ENCODE results near the gene CEP83. TPM values are rescaled to one million over a fixed set of nuclear protein-coding genes. Genes with fewer than 3 reads are reported as not detected.

The CEP83 gene
- total and polyA plus RNA-seq, 2 experiments from 2014 or later = 29.8 to 33.7 TPM

DNA sequence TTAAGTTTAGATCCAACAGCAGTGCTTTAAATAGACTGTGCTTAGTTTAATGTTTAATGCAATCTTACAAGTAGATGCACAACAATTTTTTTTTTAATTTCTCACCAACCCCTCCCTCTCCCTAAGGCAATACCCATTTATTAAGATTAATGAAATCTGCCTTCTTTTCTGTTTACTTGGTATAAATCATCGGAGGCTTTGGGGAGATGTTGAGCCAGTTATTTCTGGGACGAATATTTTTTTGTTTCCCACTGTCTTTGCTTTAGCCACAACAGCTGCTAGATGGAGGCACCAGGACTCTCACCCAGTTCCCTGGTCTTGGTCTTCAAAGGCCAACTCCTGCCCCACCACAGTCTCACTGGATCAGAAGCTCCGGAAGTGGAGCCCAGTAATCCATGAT lies 197.9 kb downstream of the CEP83 start:
- Histone ChIP-seq H3K4me3 (peak overlapping the region; percentile 1; the same call in 1 of the 2 replicates), H3F3A (replicated peaks; ENCODE audit: low read depth) (peaks cover 10% of the 10 kb centered on the region), H2AFZ (no peak overlapping the region), H3K27ac (ENCODE audit: low read depth) (peak overlapping the region; percentile 35), H3K4me1 (ENCODE audit: insufficient read depth) (peaks cover 55% of the 10 kb centered on the region), H3K27me3 (ENCODE audit: insufficient read depth) (no peaks in the 10 kb centered on the region), H3K4me2 (peak overlapping the region; percentile 51), H3K79me2 (replicated peaks; ENCODE audit: insufficient read depth) (no peaks in the 10 kb centered on the region), H4K20me1 (replicated peaks; ENCODE audit: insufficient read depth) (no peaks in the 10 kb centered on the region), H3K36me3 (ENCODE audit: insufficient read depth) (no peaks in the 10 kb centered on the region; the same call in 1 of the 2 replicates), H3K9me2 (ENCODE audit: insufficient read depth) (no peaks in the 10 kb centered on the region)
- TF ChIP-seq POLR2AphosphoS5 (IDR thresholded peaks at IDR 0.05; ENCODE audit: low read depth) = no peak
- TF ChIP-seq, protein P1, sequence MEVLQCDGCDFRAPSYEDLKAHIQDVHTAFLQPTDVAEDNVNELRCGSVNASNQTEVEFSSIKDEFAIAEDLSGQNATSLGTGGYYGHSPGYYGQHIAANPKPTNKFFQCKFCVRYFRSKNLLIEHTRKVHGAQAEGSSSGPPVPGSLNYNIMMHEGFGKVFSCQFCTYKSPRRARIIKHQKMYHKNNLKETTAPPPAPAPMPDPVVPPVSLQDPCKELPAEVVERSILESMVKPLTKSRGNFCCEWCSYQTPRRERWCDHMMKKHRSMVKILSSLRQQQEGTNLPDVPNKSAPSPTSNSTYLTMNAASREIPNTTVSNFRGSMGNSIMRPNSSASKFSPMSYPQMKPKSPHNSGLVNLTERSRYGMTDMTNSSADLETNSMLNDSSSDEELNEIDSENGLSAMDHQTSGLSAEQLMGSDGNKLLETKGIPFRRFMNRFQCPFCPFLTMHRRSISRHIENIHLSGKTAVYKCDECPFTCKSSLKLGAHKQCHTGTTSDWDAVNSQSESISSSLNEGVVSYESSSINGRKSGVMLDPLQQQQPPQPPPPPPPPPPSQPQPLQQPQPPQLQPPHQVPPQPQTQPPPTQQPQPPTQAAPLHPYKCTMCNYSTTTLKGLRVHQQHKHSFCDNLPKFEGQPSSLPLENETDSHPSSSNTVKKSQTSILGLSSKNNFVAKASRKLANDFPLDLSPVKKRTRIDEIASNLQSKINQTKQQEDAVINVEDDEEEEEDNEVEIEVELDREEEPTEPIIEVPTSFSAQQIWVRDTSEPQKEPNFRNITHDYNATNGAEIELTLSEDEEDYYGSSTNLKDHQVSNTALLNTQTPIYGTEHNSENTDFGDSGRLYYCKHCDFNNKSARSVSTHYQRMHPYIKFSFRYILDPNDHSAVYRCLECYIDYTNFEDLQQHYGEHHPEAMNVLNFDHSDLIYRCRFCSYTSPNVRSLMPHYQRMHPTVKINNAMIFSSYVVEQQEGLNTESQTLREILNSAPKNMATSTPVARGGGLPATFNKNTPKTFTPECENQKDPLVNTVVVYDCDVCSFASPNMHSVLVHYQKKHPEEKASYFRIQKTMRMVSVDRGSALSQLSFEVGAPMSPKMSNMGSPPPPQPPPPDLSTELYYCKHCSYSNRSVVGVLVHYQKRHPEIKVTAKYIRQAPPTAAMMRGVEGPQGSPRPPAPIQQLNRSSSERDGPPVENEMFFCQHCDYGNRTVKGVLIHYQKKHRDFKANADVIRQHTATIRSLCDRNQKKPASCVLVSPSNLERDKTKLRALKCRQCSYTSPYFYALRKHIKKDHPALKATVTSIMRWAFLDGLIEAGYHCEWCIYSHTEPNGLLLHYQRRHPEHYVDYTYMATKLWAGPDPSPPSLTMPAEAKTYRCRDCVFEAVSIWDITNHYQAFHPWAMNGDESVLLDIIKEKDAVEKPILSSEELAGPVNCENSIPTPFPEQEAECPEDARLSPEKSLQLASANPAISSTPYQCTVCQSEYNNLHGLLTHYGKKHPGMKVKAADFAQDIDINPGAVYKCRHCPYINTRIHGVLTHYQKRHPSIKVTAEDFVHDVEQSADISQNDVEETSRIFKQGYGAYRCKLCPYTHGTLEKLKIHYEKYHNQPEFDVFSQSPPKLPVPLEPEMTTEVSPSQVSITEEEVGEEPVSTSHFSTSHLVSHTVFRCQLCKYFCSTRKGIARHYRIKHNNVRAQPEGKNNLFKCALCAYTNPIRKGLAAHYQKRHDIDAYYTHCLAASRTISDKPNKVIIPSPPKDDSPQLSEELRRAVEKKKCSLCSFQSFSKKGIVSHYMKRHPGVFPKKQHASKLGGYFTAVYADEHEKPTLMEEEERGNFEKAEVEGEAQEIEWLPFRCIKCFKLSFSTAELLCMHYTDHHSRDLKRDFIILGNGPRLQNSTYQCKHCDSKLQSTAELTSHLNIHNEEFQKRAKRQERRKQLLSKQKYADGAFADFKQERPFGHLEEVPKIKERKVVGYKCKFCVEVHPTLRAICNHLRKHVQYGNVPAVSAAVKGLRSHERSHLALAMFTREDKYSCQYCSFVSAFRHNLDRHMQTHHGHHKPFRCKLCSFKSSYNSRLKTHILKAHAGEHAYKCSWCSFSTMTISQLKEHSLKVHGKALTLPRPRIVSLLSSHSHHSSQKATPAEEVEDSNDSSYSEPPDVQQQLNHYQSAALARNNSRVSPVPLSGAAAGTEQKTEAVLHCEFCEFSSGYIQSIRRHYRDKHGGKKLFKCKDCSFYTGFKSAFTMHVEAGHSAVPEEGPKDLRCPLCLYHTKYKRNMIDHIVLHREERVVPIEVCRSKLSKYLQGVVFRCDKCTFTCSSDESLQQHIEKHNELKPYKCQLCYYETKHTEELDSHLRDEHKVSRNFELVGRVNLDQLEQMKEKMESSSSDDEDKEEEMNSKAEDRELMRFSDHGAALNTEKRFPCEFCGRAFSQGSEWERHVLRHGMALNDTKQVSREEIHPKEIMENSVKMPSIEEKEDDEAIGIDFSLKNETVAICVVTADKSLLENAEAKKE (CRISPR knock-in tag; IDR thresholded peaks at IDR 0.05) = no peak
- no peak for TF ChIP-seq JUNB (IDR thresholded peaks at IDR 0.05; ENCODE audit: unreplicated experiment)
- TF ChIP-seq EZH2 (IDR thresholded peaks at IDR 0.05; ENCODE audit: low read depth, unreplicated experiment) = no peak
- TF ChIP-seq, protein P2, sequence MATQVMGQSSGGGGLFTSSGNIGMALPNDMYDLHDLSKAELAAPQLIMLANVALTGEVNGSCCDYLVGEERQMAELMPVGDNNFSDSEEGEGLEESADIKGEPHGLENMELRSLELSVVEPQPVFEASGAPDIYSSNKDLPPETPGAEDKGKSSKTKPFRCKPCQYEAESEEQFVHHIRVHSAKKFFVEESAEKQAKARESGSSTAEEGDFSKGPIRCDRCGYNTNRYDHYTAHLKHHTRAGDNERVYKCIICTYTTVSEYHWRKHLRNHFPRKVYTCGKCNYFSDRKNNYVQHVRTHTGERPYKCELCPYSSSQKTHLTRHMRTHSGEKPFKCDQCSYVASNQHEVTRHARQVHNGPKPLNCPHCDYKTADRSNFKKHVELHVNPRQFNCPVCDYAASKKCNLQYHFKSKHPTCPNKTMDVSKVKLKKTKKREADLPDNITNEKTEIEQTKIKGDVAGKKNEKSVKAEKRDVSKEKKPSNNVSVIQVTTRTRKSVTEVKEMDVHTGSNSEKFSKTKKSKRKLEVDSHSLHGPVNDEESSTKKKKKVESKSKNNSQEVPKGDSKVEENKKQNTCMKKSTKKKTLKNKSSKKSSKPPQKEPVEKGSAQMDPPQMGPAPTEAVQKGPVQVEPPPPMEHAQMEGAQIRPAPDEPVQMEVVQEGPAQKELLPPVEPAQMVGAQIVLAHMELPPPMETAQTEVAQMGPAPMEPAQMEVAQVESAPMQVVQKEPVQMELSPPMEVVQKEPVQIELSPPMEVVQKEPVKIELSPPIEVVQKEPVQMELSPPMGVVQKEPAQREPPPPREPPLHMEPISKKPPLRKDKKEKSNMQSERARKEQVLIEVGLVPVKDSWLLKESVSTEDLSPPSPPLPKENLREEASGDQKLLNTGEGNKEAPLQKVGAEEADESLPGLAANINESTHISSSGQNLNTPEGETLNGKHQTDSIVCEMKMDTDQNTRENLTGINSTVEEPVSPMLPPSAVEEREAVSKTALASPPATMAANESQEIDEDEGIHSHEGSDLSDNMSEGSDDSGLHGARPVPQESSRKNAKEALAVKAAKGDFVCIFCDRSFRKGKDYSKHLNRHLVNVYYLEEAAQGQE (IDR thresholded peaks at IDR 0.05; ENCODE audit: unreplicated experiment) = no peak
- TF ChIP-seq ZNF331 (CRISPR knock-in tag; IDR thresholded peaks at IDR 0.05; ENCODE audit: low read depth) = no peak
- no peak for TF ChIP-seq ZNF114 (CRISPR knock-in tag; IDR thresholded peaks at IDR 0.05)
- TF ChIP-seq, protein P3, sequence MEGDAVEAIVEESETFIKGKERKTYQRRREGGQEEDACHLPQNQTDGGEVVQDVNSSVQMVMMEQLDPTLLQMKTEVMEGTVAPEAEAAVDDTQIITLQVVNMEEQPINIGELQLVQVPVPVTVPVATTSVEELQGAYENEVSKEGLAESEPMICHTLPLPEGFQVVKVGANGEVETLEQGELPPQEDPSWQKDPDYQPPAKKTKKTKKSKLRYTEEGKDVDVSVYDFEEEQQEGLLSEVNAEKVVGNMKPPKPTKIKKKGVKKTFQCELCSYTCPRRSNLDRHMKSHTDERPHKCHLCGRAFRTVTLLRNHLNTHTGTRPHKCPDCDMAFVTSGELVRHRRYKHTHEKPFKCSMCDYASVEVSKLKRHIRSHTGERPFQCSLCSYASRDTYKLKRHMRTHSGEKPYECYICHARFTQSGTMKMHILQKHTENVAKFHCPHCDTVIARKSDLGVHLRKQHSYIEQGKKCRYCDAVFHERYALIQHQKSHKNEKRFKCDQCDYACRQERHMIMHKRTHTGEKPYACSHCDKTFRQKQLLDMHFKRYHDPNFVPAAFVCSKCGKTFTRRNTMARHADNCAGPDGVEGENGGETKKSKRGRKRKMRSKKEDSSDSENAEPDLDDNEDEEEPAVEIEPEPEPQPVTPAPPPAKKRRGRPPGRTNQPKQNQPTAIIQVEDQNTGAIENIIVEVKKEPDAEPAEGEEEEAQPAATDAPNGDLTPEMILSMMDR (conservative IDR thresholded peaks at IDR 0.05; ENCODE audit: low read depth in 2 of 2) = no peak
- TF ChIP-seq NANOG (IDR thresholded peaks at IDR 0.05; ENCODE audit: borderline replicate concordance) = no peak
- no peak for TF ChIP-seq STAT1 (IDR thresholded peaks at IDR 0.05; ENCODE audit: unreplicated experiment)
- TF ChIP-seq, protein P4, sequence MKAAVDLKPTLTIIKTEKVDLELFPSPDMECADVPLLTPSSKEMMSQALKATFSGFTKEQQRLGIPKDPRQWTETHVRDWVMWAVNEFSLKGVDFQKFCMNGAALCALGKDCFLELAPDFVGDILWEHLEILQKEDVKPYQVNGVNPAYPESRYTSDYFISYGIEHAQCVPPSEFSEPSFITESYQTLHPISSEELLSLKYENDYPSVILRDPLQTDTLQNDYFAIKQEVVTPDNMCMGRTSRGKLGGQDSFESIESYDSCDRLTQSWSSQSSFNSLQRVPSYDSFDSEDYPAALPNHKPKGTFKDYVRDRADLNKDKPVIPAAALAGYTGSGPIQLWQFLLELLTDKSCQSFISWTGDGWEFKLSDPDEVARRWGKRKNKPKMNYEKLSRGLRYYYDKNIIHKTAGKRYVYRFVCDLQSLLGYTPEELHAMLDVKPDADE (IDR thresholded peaks at IDR 0.05) = no peak
- TF ChIP-seq EZH2phosphoT487 (IDR thresholded peaks at IDR 0.05; ENCODE audit: unreplicated experiment) = no peak
- no peak for TF ChIP-seq CREB1 (CRISPR knock-in tag; IDR thresholded peaks at IDR 0.05; ENCODE audit: low read depth)
- H3K4me1 Mint-ChIP-seq = peaks cover 61% of the 10 kb centered on the region
- peaks cover 27% of the 10 kb centered on the region for H3K27me3 Mint-ChIP-seq (ENCODE audit: insufficient read depth, low read depth, poor library complexity)
- H3K27ac Mint-ChIP-seq = no peak overlapping the region
- H3K36me3 Mint-ChIP-seq (ENCODE audit: low read depth) = peaks cover 10% of the 10 kb centered on the region
- DNase-seq (ENCODE audit: low spot score) (no peak), ATAC-seq (no peak)
- H3K4me3 Mint-ChIP-seq = no peak overlapping the region
- H3K9me3 Mint-ChIP-seq = peaks cover 7% of the 10 kb centered on the region; the same call in 2 of the 3 replicates

All from GM23338 (cell line).